ENCODE data around the gene CCDC150.
"Not testable (repeated sequence)": the region's sequence is repeated elsewhere in the genome, so short reads cannot be mapped to it uniquely, and the experiment has no call there.

The CCDC150 gene

DNA sequence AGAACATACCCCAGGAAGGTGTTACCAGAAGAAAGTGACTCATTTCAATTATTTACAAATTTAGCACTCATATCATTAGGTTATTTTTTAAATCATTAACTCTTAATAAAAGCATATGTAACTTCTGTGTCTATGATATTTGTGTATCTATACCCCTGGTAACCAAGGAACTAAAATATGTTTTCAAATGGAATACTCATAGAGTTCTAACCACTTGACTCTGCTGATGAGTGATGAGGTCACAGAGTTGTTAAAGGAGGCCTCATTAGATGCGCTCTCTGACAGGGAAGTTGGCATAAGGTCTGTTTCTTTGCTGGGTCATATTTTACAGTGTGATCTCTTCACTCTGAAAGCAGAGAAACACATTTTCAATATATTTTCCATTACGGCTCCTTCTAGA lies 73.4 kb downstream of the CCDC150 start:
- DNase-seq (ENCODE audit: low spot score): no peak

DNA sequence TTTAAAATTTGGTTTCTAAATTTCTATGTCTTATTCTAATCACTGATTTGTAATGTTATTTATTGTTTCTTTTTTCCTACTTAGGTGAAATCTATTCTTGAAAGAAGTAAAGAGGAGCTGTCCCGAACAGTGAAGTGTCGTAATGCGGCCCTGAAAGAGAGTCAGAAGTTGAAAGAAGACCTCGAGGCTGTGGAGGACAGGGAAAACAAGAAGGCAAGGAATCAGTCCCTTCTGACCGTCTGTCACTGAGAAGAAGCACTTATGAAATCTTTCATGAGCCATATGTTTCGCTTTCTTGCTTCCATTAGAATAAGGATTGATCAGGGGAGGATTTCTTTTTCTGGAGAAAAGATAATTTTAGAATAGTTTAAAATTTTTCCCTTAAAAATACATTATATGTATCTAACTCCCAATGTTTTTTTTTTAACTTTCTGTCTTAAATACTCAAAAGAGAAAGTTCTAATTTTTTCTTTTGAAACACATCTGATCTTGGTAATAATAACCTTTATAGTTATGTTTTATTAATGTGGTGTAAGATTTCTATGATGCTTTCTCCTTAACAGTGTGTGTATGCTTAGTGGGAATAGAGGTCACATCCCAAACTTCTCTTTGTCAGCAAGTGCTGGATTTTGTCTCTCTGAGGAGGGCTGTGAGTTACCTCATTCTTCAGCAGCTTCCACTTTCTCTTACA lies 79.0 kb downstream of the CCDC150 start:
- DNase-seq (ENCODE audit: low spot score): no peak

DNA sequence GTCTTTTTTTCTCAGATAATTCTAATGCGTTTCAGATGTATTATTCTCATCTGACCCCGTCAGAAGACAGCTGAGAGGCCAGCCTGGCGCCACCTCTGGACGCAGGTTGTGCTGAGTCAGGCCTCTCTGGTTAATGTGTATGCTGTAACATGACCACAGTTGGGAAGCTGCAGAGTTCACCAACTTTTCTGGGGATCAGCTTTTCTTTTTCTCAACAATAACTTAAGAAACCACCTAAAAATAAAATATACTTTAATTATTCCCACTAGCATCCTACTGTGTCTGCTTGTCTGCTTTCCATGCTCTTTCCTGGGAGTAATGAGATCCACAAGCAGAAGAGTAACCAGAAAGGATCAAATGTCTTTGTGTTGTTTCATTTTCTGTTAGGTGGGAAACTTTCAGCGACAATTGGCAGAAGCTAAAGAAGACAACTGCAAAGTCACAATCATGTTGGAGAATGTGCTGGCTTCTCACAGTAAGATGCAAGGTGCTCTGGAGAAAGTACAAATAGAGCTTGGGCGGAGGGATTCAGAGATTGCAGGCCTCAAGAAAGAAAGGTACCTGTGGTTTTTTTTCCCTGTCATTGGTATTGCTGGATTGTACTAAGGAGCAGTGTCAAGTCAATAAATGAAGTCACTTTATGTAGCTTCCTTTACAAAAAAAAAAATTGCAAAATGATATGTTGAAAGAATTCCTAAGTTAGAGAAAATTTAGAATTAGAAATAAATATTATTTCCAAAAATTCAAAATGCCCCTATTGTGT lies 79.8 kb downstream of the CCDC150 start:
- no peak for DNase-seq (ENCODE audit: low spot score)

DNA sequence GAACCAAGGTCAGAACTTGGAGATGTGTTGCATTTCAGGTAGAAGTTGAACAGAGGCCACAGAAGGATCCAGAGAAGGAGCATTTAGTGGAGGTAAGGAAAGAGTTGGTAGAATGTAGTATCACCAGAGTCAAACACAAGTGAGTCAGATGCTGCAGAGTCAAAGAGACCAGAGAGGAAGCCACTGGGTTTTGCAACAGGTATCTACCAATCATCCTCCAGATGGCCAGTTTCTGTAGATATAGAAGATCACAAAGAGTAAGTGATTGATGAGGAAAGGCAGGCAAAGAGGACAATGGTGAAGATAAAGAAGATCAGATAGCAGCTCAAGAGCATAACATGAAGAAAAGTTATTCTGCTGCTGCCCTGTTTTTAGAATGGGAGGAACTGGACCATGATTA lies 84.1 kb downstream of the CCDC150 start:
- DNase-seq (ENCODE audit: low spot score): no peak

DNA sequence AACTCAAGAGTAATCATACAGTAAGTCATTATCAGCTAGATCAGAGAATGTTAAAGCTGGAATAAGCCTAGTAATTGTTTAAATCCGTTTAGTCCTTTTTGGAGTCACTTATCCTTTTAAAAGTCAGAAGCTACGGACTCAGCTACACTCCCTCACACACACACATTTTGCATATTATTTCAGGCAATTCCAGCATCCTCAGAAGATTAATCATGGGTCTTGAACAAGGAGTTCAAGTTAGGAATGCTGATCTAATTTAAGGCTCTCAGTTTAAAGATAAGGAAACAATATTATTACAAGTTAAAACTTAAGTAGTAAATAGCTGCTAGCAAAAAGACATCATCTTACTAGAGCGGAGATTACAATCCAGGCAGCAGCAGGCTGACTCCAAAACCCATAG lies 85.7 kb downstream of the CCDC150 start:
- DNase-seq (ENCODE audit: low spot score): no peak

DNA sequence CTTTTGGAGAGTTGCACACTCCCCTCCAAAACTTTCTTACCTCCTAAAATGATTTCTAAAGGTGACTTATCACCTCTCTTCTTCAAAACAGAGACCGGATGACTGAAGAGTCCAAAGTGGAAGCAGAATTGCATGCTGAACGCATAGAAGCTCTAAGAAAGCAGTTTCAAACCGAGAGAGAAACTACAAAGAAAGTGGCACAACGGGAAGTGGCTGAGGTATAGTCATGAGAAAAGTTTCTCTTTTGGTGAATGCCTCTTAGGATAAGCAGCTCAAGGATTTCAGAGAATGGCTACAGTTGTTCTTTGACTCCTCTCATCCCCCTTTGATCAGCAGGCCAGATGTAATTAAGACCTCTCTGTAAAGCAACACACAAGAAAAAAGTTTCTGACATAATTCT lies 86.4 kb downstream of the CCDC150 start:
- no peak for DNase-seq (ENCODE audit: low spot score)

DNA sequence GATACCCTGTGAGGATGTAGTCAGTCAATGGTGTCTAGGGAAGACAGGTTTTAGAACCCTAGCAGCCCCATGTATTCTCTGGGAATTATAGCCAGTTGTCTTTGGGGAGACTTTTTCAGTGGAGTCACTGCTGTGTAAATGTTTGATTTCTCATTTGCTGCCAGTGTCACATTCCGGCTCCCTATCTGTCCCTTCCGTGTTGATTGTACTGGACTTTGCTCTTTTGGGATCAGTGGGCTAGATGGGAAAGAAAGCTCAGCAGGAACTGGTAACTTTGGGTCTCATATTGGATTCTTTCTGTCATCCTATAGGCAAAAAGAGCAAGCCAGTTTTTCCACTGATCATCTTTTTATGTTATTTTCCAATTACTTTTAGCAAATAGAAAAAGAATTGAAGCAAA lies 89.9 kb downstream of the CCDC150 start:
- no peak for DNase-seq (ENCODE audit: low spot score)

DNA sequence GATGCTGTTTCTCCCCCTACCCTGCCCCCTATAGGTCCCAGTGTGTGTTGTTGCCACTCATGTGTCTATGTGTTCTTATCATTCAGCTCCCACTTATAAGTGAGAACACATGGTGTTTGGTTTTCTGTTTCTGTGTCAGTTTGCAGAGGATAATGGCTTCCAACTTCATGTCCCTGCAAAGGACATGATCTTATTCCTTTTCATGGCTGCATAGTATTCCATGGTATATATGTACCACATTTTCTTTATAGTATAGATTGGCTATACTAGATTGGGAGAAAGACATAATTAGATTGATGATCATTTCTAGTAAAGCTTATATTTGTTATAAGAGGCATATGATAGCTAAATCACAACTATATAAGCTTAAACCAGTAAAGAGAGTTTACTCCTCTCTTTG lies 97.1 kb downstream of the CCDC150 start:
- not testable (repeated sequence) for DNase-seq (ENCODE audit: low spot score)

DNA sequence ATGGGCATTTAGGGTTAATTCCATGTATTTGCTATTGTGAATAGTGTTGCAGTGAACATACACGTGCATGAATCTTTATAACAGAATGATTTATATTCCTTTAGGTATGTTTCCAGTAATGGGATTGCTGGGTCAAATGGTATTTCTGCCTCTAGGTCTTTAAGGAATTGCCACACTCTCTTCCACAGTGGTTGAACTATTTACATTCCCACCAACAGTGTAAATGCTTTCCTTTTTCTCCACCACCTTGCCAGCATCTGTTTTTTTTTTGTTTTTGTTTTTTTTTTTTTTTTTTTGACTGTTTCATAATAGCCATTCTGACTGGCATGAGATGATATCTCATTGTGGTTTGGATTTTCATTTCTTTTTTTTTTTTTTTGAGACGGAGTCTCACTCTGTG lies 97.5 kb downstream of the CCDC150 start:
- DNase-seq (ENCODE audit: low spot score): no peak

DNA sequence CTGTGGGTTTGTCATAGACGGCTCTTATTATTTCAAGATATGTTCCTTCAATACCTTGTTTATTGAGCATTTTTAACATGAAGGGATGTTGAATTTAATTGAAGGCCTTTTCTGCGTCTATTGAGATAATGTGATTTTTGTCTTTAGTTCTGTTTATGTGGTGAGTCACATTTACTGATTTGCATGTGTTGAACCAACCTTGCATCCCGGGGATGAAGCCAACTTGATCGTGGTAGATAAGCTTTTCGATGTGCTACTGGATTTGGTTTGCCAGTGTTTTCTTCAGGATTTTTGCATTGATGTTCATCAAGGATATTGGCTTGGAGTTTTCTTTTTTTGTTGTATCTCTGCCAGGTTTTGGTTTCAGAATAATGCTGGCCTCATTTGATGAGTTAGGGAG lies 99.5 kb downstream of the CCDC150 start:
- no peak for DNase-seq (ENCODE audit: low spot score)

DNA sequence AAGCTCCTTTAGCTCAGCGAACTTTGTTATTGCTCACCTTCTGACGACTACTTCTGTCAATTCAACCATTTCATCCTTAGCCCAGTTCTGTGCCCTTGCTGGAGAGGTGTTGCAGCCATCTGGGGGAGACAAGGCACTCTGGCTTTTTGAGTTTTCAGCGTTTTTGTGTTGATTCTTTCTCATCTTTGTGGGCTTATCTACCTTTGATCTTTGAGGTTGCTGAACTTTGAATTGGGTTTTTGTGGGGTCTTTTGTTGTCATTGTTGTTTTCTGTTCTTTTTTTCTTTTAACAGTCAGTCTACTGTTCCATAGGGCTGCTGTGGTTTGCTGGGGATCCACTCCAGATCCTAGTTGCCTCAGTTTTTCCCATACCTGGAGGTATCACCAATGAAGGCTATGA lies 102.7 kb downstream of the CCDC150 start:
- no peak for DNase-seq (ENCODE audit: low spot score)

DNA sequence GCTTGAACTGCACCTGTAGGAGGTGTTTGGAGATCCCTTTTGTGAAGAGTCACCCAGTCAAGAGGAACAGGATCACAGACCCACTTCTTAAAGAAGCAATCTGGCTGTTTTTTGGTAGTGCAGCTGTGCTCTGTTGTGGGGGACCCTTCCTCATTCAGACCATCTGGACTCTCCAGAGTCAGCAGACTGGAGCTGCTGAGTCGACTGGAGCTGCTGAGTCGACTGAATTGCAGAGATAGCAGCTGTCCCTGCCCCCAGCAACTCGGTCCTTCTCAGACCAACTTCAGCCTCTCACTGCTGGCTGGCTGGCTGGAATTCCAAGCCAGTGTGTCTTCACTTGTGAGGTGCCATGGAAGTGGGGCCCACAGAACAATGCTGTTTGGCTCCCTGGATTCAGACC lies 103.2 kb downstream of the CCDC150 start:
- DNase-seq (ENCODE audit: low spot score): no peak

DNA sequence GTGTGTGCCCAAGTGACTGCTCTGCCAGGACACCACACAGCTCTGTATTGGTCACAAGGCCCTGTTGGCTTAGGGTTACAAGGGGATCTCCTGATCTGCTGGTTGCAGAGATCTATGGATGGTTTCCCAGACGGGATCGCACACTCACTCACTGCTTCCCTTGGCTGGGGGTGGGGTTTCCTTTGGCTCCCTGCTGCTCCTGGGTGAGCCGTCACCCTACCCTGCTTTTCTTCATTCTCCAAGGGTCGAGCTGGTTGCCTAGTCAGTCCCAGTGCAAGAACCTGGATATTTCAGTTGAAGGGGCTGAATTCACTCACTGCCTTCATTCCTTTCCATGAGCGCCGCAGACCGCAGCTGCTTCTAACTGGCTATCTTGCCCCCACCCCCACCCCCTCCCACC lies 103.7 kb downstream of the CCDC150 start:
- no peak for DNase-seq (ENCODE audit: low spot score)

DNA sequence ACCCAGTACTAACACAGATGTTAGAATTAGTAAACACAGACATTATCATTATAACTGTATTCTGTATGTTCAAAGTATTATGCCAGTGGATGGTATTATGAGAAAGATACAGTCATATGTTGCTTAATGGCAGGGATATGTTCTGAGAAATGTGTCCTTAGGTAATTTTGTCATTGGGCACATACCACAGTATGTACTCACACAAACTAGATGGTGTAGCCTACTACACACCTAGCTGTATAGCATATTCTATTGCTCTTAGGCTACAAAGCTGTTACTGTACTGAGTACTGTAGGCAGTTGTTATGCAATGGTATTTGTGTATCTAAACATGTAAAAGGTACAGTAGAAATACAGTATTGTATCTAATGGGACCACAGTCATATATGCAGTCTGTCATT lies 106.2 kb downstream of the CCDC150 start:
- no peak for DNase-seq (ENCODE audit: low spot score)

DNA sequence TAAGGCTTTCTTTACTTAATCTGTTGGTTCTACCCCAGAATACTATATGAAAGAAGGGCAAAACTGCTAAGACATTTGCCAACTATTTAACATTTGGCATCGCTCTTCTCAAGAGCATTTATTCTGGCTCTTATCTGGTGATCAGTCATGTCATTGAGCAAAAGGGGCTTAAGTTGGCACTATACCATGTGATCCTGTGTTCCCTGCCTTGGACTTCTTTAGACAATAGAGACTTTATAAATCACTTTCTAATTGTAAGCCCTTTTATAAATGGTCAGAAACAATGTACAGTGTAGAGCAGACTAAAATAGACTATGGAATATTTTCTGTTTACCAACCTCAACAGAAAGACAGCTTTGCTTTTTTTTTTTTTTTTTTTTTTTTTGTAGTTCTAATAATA lies 107.9 kb downstream of the CCDC150 start:
- no peak for DNase-seq (ENCODE audit: low spot score)

DNA sequence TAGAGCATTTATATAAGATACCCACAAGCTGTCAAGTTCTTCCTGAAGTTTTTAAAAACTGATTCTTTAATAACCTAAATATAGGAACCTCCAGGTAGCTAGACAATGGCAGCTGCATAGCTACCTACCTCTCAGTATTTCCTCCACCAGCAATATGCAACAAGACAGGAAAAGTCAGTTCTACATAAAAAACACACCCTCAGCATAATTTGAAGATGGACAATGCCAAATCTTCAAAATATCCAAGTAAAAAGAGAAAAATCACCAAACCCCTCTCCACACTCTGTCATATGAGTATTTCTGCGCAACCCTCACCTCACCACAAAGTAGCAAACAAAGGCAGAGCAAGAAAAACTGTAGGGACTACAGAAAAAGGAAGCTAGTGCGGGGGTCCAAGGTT lies 108.6 kb downstream of the CCDC150 start:
- no peak for DNase-seq (ENCODE audit: low spot score)

DNA sequence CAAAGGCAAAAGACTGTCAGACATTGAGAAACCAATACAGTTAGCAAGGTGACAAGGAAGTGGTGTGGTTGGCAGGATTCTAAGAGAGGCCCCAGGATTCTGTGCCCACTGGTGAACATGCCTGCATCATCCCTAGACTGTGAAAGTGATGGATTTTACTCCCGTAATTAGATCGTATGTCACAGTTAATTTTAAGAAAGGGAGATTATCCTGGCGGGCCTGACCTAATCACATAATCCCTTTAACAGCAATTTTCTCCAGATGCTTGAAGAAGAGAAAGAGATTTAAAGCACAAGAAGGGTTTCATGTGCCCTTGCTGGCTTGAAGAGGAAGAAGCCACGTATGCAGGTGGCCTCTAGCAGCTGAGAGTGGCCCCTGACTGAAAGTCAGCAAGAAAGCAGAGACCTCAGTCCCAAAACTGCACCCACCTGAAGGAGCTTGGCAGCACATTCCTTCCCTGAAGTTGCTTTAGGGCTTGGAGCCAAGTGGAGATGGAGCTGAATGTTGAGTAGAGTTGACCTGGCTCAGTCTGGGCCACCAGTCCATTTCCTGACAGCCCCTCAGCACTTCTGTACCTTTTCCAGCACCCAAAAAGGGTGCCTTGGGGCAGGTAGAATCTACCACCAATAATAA lies 110.9 kb downstream of the CCDC150 start:
- no peak for DNase-seq (ENCODE audit: low spot score)

DNA sequence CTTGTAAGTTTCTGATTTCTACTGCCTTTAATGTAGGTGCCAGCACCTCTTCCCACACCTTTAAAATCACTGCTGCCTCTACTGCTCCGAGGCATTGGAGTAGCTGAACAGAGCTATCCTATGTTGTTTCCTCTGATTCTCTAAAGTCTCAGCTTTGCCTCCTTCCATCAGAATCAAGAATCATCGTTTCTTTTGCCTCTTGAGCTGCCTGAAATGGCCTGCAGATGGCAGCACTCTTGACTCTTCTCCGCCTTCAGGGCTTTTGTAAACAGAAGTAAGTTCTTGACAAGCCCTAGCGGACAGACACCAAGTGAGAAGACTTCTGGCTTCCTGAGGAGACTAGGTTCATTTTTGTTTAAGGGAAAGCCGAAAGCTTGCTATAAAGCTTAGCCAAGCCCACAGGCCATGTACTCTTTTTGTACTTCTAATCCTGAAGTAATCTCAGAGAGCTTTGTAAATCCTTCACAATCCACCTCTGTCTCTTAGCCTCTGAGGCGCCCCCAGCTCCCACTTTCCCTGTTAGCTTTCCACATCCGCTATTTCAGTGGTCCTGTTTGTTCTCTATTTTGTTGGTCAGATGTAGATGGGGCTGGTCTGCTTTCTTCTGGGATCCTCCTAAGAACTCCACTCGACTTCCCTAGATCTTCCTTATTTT lies 111.6 kb downstream of the CCDC150 start:
- DNase-seq (ENCODE audit: low spot score): peak; percentile 65

DNA sequence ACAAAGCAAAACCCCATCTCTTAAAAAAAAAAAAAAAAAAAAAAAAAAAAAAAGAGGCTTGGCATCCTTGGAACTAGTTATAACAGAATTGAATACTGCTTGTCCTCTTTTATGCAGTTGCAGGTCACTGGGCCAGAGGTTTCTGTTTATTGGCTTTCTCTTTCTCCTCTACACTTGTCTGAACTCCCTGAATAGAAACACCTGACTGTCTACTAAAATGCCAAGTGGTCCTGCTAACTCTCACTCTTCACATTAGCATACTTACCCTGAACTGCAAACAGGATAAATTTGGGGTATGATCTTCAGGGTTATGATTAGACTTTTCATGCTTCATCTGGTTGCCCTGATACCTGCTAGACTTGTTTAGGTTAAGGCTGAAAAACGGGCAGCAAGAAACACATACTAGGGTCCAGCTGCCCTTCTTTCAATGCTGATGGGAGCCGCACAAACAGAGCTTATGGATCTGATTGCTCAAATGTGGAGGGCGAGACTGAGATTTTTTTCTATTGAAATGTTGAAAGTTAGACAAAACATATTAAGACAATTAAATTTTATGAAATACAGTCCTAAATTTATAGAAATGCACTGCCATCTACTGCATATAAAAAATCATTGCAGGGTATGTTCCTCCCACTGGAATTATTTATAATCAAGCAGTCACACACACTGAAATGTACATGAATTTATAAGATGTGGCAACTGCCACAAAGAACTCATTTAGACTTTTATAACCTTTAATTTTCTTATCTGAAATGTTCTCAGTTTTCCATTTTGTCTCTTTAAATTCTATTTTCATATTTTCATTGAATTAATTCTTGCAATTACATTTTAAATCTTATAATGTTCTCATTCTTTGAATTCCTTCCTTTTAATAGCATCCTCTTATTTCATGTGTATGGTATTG lies 119.2 kb downstream of the CCDC150 start:
- DNase-seq (ENCODE audit: low spot score): no peak

DNA sequence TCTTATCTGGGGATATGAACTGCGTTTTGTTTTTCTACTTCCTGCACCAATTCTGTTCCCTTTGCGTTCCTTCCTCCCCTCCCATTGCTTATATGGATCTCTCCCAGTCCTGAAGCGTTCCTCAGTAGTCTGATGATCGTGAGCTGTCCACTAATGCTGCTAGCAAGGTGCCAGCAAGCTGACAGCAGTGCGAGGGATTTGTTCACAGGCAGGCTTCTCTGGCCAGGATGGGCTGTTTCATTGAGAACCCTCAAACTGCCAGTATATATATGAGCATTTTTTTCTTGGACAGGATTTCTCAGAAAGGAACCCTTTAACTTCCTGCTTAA lies 119.8 kb downstream of the CCDC150 start:
- DNase-seq (ENCODE audit: low spot score): no peak

DNA sequence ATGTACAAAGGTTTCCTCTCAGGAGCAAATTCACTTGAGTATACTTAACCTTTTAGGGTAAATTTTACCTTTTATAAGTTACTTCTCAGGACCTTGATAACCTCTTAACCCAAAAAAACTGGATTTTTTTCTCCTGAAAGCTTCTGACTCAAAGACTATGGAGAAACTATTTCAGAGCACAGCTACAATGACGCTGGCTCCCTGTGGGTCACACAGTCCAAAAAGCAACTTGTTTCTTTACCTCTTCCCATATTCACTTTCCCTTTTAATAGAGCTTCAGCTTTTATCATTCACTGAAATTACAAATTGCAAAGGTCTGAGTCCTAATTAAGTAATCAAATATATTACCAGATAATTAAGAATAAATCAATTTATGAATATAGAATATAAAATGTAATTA lies 127.6 kb downstream of the CCDC150 start:
- no peak for DNase-seq (ENCODE audit: low spot score)
